Fibroblast of lung (primary cell): ENCODE measurements around the gene GIMAP6.

Experiments used
- EZH2 ChIP-seq: IDR thresholded peaks from 2 replicates; pipeline ENCODE4 v1.5.1; 2012; ENCODE audit warnings: low read length, control low read depth, mild to moderate bottlenecking; ENCODE audit errors: missing control alignments
- TF ChIP-seq, protein P1 (sequence below), 2 donors: IDR thresholded peaks in 1 of 2; conservative IDR thresholded peaks in 1 of 2; 1 replicate in 1 of 2; 2 replicates in 1 of 2; pipeline ENCODE4 v1.5.1; 2011 to 2012; ENCODE audit warnings: low read length in 2 of 2, control low read depth in 1 of 2, inconsistent platforms in 1 of 2, low read depth in 1 of 2, mild to moderate bottlenecking in 1 of 2

DNA sequence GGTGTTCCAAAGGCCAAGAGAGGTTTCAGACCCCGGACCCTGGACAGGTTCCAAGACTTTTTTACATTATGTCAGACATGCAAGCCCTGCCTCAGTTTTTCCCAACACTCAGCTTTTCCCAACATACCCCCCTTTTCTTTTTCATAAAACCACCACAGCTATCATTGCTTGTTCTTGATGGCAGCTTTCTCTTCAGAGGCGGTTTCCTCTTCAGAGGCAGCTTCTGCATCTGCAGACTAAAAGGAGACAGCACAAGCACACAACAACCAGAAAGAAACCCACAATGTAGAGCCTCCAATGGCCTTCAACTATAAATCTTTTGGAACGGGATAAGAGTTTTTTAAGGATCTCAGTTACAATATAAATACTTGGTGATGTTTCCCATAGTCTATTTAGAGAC lies 19.3 kb downstream of the GIMAP6 start:
- TF ChIP-seq, protein P1, sequence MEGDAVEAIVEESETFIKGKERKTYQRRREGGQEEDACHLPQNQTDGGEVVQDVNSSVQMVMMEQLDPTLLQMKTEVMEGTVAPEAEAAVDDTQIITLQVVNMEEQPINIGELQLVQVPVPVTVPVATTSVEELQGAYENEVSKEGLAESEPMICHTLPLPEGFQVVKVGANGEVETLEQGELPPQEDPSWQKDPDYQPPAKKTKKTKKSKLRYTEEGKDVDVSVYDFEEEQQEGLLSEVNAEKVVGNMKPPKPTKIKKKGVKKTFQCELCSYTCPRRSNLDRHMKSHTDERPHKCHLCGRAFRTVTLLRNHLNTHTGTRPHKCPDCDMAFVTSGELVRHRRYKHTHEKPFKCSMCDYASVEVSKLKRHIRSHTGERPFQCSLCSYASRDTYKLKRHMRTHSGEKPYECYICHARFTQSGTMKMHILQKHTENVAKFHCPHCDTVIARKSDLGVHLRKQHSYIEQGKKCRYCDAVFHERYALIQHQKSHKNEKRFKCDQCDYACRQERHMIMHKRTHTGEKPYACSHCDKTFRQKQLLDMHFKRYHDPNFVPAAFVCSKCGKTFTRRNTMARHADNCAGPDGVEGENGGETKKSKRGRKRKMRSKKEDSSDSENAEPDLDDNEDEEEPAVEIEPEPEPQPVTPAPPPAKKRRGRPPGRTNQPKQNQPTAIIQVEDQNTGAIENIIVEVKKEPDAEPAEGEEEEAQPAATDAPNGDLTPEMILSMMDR (conservative IDR thresholded peaks at IDR 0.05 in 1 of 2, IDR thresholded peaks at IDR 0.05 in 1 of 2; ENCODE audit: low read depth in 1 of 2, low read length in 2 of 2) = no peak
- no peak for TF ChIP-seq EZH2
